NCI-H1417 treated with DMSO at 0.1 percent for 48 hours (cell line): ENCODE measurements around the gene TSHR.
"Not testable (repeated sequence)": the region's sequence is repeated elsewhere in the genome, so short reads cannot be mapped to it uniquely, and the experiment has no call there.

Experiments used
- DNase-seq: peaks from one replicate; lab custom pipeline; 2025; lab: John Stamatoyannopoulos, UW

TSHR gene

GRCh38 chr14:80955416-80955941 is at the start of gene TSHR:
TSHR (plus strand) TSS chr14:80955621; CDS start chr14:80955681, 60 bp downstream.
- no peak for DNase-seq

- DNase-seq = no peak
These were observed 49.1 kb upstream of the TSHR start for GRCh38 chr14:80906336-80906735.

GRCh38 chr14:80906946-80907345 is 48.5 kb upstream of the TSHR start:
- DNase-seq = no peak

DNA sequence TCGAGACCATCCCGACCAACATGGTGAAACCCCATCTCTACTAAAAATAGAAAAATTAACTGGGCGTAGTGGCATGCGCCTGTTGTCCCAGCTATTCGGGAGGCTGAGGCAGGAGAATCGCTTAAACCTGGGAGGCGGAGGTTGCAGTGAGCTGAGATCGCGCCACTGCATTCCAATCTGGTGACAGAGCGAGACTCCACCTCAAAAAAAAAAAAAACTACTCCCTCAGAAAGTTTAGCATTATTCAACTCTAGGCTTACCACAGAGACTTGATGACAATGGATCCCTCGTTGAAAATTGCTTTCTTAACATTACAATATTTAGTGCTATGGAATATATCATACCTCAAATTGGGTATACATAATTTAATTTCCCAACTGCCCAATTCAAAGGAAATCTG is 43.4 kb upstream of the TSHR start:
- not testable (repeated sequence) for DNase-seq

GRCh38 chr14:80919622-80920021 is 35.8 kb upstream of the TSHR start:
- no peak for DNase-seq

DNA sequence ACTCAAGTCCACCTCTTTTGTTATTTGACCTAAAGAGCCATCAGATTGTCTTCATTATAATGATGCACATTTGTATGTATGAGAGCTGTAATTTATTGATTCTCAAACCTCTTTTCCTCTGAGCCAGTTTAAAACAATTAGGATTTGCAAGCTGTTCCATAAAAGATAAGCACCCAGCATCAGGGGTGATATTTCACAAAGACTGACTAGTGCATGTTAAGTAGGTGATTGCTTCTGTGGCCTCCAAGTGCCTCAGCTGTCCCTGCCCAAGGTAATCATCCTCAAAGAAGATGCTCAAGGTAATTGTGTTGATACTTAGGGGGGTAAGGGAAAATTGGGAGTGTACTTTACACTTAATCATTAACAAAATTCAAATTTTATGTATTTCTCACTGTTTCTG is 32.1 kb upstream of the TSHR start:
- DNase-seq = no peak

GRCh38 chr14:80924365-80925103 is 30.9 kb upstream of the TSHR start:
- DNase-seq = no peak

- no peak for DNase-seq
These were observed 28.9 kb upstream of the TSHR start for GRCh38 chr14:80926397-80927082.

- DNase-seq = no peak
These were observed 28.1 kb upstream of the TSHR start for GRCh38 chr14:80927083-80927989.

DNA sequence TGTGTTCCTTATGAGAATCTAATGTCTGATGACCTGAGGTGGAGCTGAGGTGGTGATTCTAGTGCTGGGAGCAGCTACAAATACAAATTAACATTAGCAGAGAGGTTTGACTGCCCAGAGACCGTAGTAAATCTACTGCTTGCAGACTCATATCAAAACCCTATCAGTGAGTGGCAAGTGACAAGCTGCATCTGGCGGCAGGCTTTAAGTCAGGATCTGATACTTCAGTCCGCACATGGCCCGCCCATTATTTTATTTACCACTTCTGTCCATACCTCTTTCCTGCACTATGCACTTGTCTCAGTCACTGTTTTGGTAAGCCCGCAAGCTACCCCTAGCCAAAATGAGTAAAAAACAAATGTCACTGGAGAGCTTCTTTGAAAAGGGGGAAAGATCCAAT is 25.3 kb upstream of the TSHR start:
- DNase-seq = no peak

- no peak for DNase-seq
These were observed 24.5 kb upstream of the TSHR start for GRCh38 chr14:80930836-80931389.

DNA sequence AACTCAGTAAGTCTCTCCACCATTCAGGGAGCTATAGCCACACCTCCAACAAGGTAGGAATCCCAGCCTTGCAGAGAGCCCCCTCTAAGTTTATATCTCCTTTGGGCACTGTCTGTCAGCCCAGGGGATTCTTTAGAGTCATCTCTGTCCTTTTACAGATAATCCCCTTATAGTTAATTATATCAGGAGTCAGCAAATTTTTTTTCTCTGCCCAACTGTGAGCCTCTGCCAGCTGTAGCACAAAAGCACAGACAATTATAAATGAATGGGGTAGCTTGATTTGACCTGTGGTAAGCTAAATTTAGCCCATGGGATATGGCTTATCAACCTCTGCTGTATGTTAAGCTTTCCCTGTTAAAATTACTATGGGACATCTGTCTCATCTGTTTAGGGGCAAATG is 22.1 kb upstream of the TSHR start:
- no peak for DNase-seq

DNA sequence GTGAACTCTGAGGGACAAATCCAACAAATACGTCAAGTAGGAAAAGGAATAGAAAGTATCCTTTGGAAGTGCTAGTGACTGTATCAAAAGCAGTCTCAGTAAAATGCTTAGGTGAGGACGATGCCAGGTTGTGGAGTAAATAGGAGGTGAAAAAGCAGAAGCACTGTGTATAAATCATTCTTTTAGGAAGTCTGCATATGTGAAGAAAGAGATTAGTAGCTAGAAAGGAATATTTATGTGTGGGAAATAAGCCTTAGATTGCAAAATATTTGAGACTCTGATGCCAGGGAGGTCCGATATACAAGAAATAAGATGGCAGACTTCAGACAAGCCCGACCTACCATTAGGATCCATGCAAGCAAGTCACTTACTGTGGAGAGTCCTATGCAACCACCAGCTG is 21.7 kb upstream of the TSHR start:
- no peak for DNase-seq

- DNase-seq = no peak
These were observed 15.3 kb upstream of the TSHR start for GRCh38 chr14:80940146-80940545.

DNA sequence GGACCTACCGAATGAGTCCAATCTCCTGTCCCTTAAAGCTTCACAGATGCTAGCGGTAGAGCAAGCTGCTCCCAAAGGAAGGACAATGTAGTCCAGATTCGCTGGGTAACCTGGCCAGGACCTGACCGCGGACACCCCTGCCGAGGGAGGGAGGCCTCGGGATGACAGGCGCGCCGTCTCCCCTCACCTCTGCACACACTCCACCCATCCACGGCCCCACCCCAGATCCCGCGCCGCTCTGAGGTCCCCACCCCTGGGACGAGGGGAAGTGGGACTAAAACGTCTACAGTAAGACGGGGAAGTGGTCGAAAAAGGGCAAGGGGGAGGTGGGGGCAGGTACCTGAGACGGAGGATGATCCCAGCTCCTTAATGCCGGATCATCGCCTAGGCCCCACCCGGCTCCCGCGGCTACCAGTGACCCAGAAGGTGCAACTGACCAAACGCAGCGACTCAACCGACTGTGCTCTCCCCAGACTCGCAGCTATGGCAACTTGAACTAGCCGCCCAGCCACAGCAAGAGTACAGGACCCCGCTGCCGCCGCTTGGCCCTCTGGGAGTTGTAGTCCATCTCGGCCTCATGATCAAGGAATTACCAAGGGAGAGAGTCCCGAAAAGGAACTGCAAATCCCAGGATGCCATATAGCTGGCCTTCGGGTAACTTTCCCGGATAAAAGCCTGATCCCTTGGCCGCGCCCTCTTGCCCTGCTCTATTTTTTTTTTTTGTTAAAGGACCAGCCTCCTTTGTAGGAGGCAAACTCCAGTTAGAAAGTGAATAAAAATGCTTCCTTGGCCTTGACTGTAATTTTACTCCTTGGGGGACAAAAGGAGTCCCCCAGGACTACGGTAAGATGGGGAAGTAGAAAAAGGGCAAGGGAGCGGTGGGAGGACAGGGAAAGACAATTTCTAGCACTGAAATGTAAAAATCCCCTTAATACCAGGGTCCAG is 13.9 kb upstream of the TSHR start, which contains the start of gene CEP128:
CEP128 (minus strand) TSS at position 498 of the 945 bp plus-strand sequence.
- DNase-seq = peak; percentile 92

DNA sequence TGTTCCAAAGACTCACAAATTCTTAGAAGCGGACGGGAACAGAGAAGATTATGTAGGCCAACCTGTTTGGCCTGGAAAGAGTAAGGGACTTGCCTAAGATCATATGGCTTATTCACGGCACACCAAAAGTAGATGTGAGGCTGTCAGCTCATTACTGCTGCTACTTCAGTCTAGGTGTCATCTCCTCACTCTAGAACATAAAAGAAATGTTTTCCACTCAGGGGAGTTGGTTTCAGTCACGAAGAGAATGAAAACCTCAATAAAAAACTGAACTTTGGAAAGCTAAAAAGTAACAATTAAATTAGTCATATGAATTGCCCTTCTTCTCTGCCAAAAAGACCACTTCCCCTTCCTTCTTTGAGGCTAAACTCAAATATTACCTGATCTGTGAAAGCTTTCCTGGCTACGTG is 13.2 kb upstream of the TSHR start:
- no peak for DNase-seq

DNA sequence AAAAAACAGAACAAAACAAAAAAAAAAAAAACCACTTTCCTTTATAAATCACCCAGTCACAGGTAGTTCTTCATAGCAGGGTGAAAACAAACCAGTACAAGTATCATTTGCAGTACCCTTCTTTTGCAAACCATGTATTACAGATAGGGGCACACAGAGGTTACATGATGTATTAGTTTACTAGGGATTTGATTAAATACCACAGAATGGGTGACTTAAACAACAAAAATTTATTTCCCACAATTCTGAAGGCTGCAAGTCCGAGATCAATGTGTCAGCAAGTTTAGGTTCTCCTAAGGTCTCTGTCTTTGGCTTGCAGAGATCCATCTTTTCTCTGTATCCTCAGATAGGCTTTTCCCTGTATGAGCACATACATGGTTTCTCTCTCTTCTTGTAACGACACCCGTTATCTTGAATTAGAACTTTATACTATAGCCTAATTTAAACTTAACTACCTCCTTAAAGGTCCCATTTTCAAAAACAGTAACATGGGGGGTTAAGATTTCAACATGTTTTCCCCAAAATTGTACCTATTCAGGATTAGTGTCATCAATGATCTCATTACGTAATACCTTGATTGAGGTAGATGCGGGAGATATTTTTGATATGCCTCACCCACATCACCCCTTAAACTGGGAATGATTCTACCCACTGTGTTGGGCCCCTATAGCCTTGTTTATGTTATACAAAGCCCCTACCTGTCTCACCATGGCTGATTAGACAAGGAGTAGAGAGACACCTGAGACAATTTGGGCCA is 10.4 kb upstream of the TSHR start:
- DNase-seq = no peak

DNA sequence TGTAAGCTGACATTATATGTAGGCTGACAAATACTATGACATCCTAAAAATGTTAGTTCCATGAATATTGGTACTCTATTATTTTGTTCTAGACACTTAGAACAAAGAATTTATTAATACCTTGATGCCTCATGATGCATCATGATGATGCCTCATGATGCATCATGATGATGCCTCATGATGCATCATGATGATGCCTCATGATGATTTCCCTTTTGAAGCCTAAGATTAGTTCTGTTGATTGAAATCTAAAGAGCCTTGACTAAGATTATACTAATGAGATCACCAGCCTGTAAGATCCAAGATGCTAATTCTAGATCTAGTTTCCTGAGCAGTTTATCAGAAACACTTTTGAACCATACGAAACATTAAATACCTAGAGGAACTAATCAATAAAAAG is 9.2 kb upstream of the TSHR start:
- no peak for DNase-seq

- no peak for DNase-seq
These were observed 8.6 kb upstream of the TSHR start for GRCh38 chr14:80946797-80947196.

DNA sequence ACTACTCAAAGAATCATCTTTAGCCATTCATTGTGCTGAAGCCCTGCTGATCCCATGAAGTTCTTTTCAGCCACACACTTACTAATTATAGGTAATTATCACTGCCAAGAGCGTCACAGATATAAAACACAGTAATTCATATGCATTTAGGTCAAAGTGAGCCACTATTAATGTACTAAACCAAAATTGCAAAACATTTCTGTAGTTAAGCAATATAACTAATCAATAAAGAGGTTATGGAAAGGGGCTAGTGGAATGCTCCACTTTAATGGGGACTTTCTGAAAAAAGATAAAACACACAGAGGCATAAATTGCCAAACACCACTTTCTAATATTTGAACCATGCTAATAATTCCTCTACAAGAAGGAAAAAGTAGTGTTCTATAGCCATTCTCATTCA is 7.1 kb upstream of the TSHR start:
- no peak for DNase-seq
